SU-DHL-6 (cell line): ENCODE data around the gene CRY2.

Source experiments
- H2AFZ ChIP-seq: fragments of 200-600 bp; sonication (generic); 2 replicates; pipeline ENCODE4 v1.6.1; 2014; ENCODE audit warnings: low read depth, mild to moderate bottlenecking, moderate library complexity, mixed read lengths, antibody characterized with exemption, low read length; ENCODE audit not compliant: severe bottlenecking
- H3F3A ChIP-seq: fragments of 200-600 bp; shearing (Covaris generic); 2 replicates; pipeline ENCODE4 v1.6.0; 2016; ENCODE audit warnings: antibody characterized with exemption, mild to moderate bottlenecking; ENCODE audit not compliant: insufficient read depth
- H3K27ac ChIP-seq: fragments of 200-600 bp; sonication (generic); 2 replicates; pipeline ENCODE4 v1.5.1; 2016; ENCODE audit warnings: low read depth, mild to moderate bottlenecking, low read length, moderate library complexity, mixed read lengths
- H3K27me3 ChIP-seq: fragments of 200-600 bp; sonication (generic), shearing (Covaris generic); 2 replicates; pipeline ENCODE4 v1.6.0; 2014; ENCODE audit warnings: mild to moderate bottlenecking, low read length
- H3K36me3 ChIP-seq: fragments of 200-600 bp; sonication (generic); 2 replicates; pipeline ENCODE4 v1.6.1; 2014; ENCODE audit warnings: mild to moderate bottlenecking, low read length, mixed read lengths
- H3K4me2 ChIP-seq: fragments of 300-600, 200-600 bp; shearing (Covaris generic), sonication (generic); 2 replicates; pipeline ENCODE4 v1.6.0; 2014; ENCODE audit warnings: low read length, low read depth, mild to moderate bottlenecking; ENCODE audit not compliant: poor library complexity, severe bottlenecking
- H3K4me3 ChIP-seq: fragments of 200-600 bp; sonication (generic); 2 replicates; pipeline ENCODE4 v1.5.1; 2014; ENCODE audit warnings: antibody characterized with exemption, low read length, mild to moderate bottlenecking, mixed read lengths; ENCODE audit not compliant: insufficient read depth, poor library complexity, severe bottlenecking
- H3K79me2 ChIP-seq: fragments of 200-600 bp; sonication (generic); 2 replicates; pipeline ENCODE4 v1.6.1; 2014; ENCODE audit warnings: mild to moderate bottlenecking, low read length, moderate library complexity; ENCODE audit not compliant: insufficient read depth
- H3K9ac ChIP-seq: fragments of 200-600 bp; sonication (generic); 2 replicates; pipeline ENCODE4 v1.7.0; 2014; ENCODE audit warnings: mild to moderate bottlenecking, low read length
- H3K9me2 ChIP-seq: fragments of 200-600 bp; sonication (generic); replicated peaks from 2 replicates; pipeline ENCODE4 v1.6.1; 2014; ENCODE audit warnings: low read length; ENCODE audit not compliant: insufficient read depth
- H3K9me3 ChIP-seq: fragments of 200-600 bp; sonication (generic); 2 replicates; pipeline ENCODE4 v1.6.1; 2014; ENCODE audit warnings: low read length, mixed read lengths; ENCODE audit not compliant: insufficient read depth
- H4K20me1 ChIP-seq: fragments of 200-600 bp; sonication (generic); 2 replicates; pipeline ENCODE4 v1.6.1; 2014; ENCODE audit warnings: low read depth, mild to moderate bottlenecking, antibody characterized with exemption, low read length, moderate library complexity, mixed read lengths
- CTCF ChIP-seq: fragments of 200-600 bp; sonication (generic); IDR thresholded peaks from one replicate; pipeline ENCODE4 v1.5.1; 2017; ENCODE audit warnings: antibody characterized with exemption, mild to moderate bottlenecking, low read length, moderate library complexity; ENCODE audit not compliant: insufficient read depth, poor library complexity, severe bottlenecking
- EZH2phosphoT487 ChIP-seq: fragments of 200-600 bp; sonication (generic), shearing (Covaris generic); conservative IDR thresholded peaks from 2 replicates; pipeline ENCODE4 v1.6.1; 2018; ENCODE audit warnings: mild to moderate bottlenecking, antibody characterized with exemption, low read length, moderate library complexity, mixed read lengths

The CRY2 gene

GRCh38 chr11:45860764-45861510 is 13.7 kb downstream of the CRY2 start:
- Histone ChIP-seq H3K36me3 (no peaks in the 10 kb centered on the region), H3K4me3 (no peak overlapping the region), H3K9ac (no peak overlapping the region), H3K27ac (no peak overlapping the region), H3K4me2 (no peak overlapping the region), H3K27me3 (no peaks in the 10 kb centered on the region), H3F3A (no peaks in the 10 kb centered on the region), H2AFZ (no peak overlapping the region), H3K9me3 (no peaks in the 10 kb centered on the region), H4K20me1 (no peaks in the 10 kb centered on the region), H3K9me2 (no peaks in the 10 kb centered on the region), H3K79me2 (no peaks in the 10 kb centered on the region)
- TF ChIP-seq CTCF: no peak
- TF ChIP-seq EZH2phosphoT487: no peak

GRCh38 chr11:45864041-45864440 is 16.8 kb downstream of the CRY2 start:
- H3K4me2 ChIP-seq: no peak overlapping the region
- H2AFZ ChIP-seq: no peak overlapping the region
- no peak overlapping the region for H3K9ac ChIP-seq
- H3K27me3 ChIP-seq: no peaks in the 10 kb centered on the region
- H3K36me3 ChIP-seq: no peaks in the 10 kb centered on the region
- TF ChIP-seq CTCF (no peak), EZH2phosphoT487 (no peak)
- H3K9me3 ChIP-seq: no peaks in the 10 kb centered on the region
- H3K9me2 ChIP-seq: no peaks in the 10 kb centered on the region
- no peak overlapping the region for H3K4me3 ChIP-seq
- H3F3A ChIP-seq: no peaks in the 10 kb centered on the region
- no peaks in the 10 kb centered on the region for H4K20me1 ChIP-seq
- no peak overlapping the region for H3K27ac ChIP-seq
- H3K79me2 ChIP-seq: no peaks in the 10 kb centered on the region

GRCh38 chr11:45869551-45869950 is 22.3 kb downstream of the CRY2 start:
- Histone ChIP-seq H3K27me3 (no peaks in the 10 kb centered on the region), H3K79me2 (no peaks in the 10 kb centered on the region), H3K36me3 (no peaks in the 10 kb centered on the region), H3K9me2 (no peaks in the 10 kb centered on the region), H4K20me1 (no peaks in the 10 kb centered on the region), H3K9me3 (no peaks in the 10 kb centered on the region), H3K4me3 (no peak overlapping the region), H3F3A (no peaks in the 10 kb centered on the region), H3K9ac (no peak overlapping the region), H3K4me2 (no peak overlapping the region), H2AFZ (no peak overlapping the region), H3K27ac (no peak overlapping the region)
- TF ChIP-seq EZH2phosphoT487: no peak
- TF ChIP-seq CTCF: no peak
